Pancreas (tissue), 10 donors: Measurements from ENCODE around the gene TRMT11. TPM values are rescaled to one million over a fixed set of nuclear protein-coding genes. Genes with fewer than 3 reads are reported as not detected.

Source experiments
- ATAC-seq, 4 donors: fragments of 200-7000 bp; cut with Tn5 transposase; one replicate each; pipeline versions ENCODE4 v1.8.0 to v1.9.1; 2020; ENCODE audit warnings: mild to moderate bottlenecking in 4 of 4, moderate library complexity in 4 of 4
- DNase-seq, 6 donors: peaks; one replicate each; pipeline ENCODE4 v3.0.0-alpha.2; 2020
- FAIRE-seq: peaks from 2 replicates; lab custom pipeline; 2012; peaks lifted over from hg19 to GRCh38; lab: Jason Lieb, UNC
- H3K27ac ChIP-seq, 4 donors: fragments of 200-600 bp; sonication (generic); 1 replicate in 3 of 4; 2 replicates in 1 of 4; pipeline versions ENCODE4 v1.5.0 to v1.8.0; 2020
- H3K27me3 ChIP-seq, 4 donors: fragments of 200-600 bp; one replicate each; pipeline ENCODE4 v1.8.0; 2021
- H3K36me3 ChIP-seq, 3 donors: fragments of 200-600 bp; sonication (generic) in 1 of 3; one replicate each; pipeline versions ENCODE4 v1.5.0 to v1.8.0; 2020 to 2021
- H3K4me1 ChIP-seq, 3 donors: fragments of 200-600 bp; one replicate each; pipeline ENCODE4 v1.8.0; 2021
- H3K4me3 ChIP-seq, 4 donors: fragments of 200-600 bp; sonication (generic) in 2 of 4; one replicate each; pipeline versions ENCODE4 v1.5.0 to v1.8.0; 2020 to 2021
- H3K9me3 ChIP-seq, 4 donors: fragments of 200-600 bp; one replicate each; pipeline ENCODE4 v1.8.0; 2021
- WGBS, 2 donors: extraction: QIAGEN DNeasy Blood & Tissue Kit; methylation state at CpG; one replicate each; pipeline ENCODE4 v1.1.7; 2013; 5-methylcytosine and 5-hydroxymethylcytosine counted together
- intact Hi-C, 3 donors: fragments of 100-400 bp; cut with DNase I; formaldehyde crosslinking; loops; one replicate each; pipeline versions ENCODE4 v1.11.1 to v1.14.2; 2022
- polyA plus RNA-seq, 2 donors: library from polyadenylated mRNA; stranded (reverse); fragments of 200-250 nt; gene quantifications; one replicate each; pipeline ENCODE4 v1.2.3, GENCODE V29; 2013
- total RNA-seq, 6 donors: library from RNA; stranded (reverse); fragmentation: NEBNext Ultra II Directional in 4 of 6; extraction: Animal tissue kit (Norgen Biotek cat#: 25700) in 4 of 6; gene quantifications; one replicate each; pipeline versions ENCODE4 v1.2.1 to v1.2.4, GENCODE V29; 2021 to 2023
- TF ChIP-seq, protein P1 (sequence below), 4 donors: fragments of 200-600 bp; sonication (generic) in 3 of 4; IDR thresholded peaks; one replicate each; pipeline versions ENCODE4 v1.5.0 to v1.8.0; 2021; ENCODE audit warnings: antibody characterized with exemption in 4 of 4
- donor health status: healthy with polysubstance abuse.
- donor health status: DM: no; HTN: no; CAD: no; lungs with moderate emphysema.
- donor health status: DM: no; HTN: no; CAD: no.
- donor health status: control.
- donor health status: control.
- donor health status: Bipolar disorder and iron deficiency.
- donor health status: DM: yes; HTN: yes; CAD: no.
- donor health status: DM: no; HTN: no; CAD: no.
- donor health status: DM: no; HTN: no; CAD: no.
- donor health status: DM: yes; HTN: yes; CAD: no.

The TRMT11 gene
- total and polyA plus RNA-seq, 8 donors: 6.1 to 11.6 (median 10.7) TPM

DNA sequence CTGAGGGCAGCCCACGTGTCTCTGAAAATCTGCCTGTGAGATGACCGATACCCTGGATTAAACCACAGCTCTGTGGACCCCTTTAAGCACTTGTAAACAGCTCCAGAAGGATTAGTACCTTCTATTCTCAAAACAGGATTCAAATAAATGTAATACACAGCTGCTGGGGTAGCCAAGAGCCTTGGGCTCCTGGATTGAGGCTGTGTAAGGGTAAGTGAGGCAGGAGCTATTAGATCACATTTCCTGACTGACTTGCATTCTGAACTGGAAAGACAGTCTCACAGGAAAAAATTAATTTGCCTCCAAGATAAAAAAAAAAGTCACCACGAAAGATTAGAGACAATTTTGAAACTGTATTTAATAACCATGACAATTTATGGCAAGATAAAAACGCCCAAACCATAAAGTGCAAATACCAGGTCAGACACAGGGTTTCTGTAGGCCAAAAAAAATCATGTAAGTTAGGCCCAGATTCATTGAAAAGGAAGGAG lies 78.0 kb downstream of the TRMT11 start:
- H3K36me3 ChIP-seq: no peaks in the 10 kb centered on the region
- H3K4me1 ChIP-seq: peaks cover 0 to 10% (median 0%) of the 10 kb centered on the region in 3 donors
- intact Hi-C loops: no loop called here
- no peak for DNase-seq
- TF ChIP-seq, protein P1, sequence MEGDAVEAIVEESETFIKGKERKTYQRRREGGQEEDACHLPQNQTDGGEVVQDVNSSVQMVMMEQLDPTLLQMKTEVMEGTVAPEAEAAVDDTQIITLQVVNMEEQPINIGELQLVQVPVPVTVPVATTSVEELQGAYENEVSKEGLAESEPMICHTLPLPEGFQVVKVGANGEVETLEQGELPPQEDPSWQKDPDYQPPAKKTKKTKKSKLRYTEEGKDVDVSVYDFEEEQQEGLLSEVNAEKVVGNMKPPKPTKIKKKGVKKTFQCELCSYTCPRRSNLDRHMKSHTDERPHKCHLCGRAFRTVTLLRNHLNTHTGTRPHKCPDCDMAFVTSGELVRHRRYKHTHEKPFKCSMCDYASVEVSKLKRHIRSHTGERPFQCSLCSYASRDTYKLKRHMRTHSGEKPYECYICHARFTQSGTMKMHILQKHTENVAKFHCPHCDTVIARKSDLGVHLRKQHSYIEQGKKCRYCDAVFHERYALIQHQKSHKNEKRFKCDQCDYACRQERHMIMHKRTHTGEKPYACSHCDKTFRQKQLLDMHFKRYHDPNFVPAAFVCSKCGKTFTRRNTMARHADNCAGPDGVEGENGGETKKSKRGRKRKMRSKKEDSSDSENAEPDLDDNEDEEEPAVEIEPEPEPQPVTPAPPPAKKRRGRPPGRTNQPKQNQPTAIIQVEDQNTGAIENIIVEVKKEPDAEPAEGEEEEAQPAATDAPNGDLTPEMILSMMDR (IDR thresholded peaks at IDR 0.05): no peak
- H3K9me3 ChIP-seq: no peaks in the 10 kb centered on the region
- FAIRE-seq: no peak
- 45 to 50% methylated on average over 4 of the region's 4 CpGs for WGBS, 2 donors
- H3K4me3 ChIP-seq: no peak overlapping the region
- peak overlapping the region in 1 of 4 donors; percentile 20 for H3K27ac ChIP-seq
- peak in 3 of 4 donors; percentile 48 to 60 (median 58) for ATAC-seq
- H3K27me3 ChIP-seq: no peaks in the 10 kb centered on the region

DNA sequence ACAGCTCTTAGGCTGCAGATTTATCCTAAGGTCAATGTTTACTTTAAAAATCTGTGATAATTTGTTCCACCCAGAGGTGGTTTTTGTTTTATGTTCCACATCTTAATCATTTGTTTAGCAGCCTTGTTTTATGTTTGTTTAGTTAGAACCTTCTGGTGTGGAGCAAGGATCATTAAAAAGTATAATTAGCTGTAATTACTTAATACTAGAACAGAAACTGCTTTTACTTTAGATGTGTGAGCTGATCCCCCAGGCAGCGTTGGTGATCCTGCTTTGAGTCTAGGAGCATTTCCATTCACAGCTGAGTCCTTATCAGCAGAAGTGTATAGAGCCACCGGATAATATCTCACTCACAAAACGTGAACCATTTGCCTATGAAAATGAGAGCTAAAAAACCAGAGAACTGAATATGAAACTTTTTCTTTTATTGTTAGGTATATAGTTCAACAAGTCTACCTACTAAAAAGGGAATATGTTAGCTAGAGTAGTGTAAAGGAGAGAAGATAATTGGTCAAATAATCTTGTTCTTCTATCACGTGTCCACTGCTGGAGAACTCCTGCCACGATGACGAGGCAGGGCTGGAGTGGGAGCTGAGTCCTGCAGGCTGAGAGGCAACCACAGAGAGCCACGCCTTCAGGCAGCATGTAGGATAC lies 78.5 kb downstream of the TRMT11 start:
- no peak overlapping the region for H3K27ac ChIP-seq
- no peaks in the 10 kb centered on the region for H3K27me3 ChIP-seq
- intact Hi-C loops: no loop called here
- TF ChIP-seq, protein P1 (IDR thresholded peaks at IDR 0.05): no peak
- WGBS, 2 donors: 42 to 44% methylated on average over 7 of the region's 7 CpGs
- DNase-seq (no peak), ATAC-seq (peak in 3 of 4 donors; percentile 67 to 75 (median 75)), FAIRE-seq (no peak)
- no peak overlapping the region for H3K4me3 ChIP-seq
- peaks cover 0 to 10% (median 0%) of the 10 kb centered on the region in 3 donors for H3K4me1 ChIP-seq
- H3K36me3 ChIP-seq: no peaks in the 10 kb centered on the region
- no peaks in the 10 kb centered on the region for H3K9me3 ChIP-seq

DNA sequence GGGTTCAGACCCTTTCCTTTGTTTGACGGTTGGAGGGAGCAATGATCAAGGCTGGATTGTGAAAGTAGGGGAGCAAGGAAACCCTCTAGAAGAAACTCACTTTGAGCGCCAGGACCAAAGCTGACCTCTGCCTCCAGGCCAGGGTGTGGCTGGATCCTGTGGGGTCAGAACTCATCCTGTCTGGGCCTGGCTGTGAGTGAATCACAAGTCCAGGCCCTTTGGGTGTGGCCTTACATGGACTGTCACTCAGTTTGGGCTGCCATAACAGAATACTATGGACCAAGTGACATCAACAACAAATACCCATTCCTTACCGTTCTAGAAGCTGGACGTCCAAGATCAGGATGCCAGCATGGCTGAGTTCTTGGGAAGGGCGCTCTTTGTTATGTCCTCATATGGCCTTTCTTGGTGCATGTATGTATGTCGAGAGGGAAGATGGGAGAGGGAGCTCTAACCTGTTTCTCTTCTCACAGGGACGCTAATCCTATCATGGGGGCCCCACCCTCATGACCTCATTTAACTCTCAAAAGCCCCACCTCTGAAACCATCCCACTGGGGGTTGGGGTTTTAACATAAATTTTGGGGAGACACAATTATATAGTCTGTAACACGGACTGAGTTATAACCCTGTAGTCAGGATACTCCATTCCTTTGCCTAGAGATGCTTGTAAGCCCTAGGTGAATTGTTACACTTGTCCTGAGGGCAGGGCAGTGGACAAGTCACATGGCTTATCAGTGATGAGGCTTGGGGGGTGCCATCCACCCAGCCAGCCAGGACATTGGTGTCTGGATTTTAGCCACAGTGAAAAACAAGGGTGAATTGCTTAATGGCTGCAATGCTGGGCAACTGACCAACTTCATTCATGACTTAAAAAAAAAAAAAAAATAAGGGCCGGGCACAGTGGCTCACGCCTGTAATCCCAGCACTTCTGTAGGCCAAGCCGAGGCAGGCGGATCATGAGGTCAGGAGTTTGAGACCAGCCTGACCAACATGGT lies 80.0 kb downstream of the TRMT11 start:
- H3K27me3 ChIP-seq: no peaks in the 10 kb centered on the region
- peaks cover 0 to 10% (median 0%) of the 10 kb centered on the region in 3 donors for H3K4me1 ChIP-seq
- no peak for FAIRE-seq
- intact Hi-C loops: no loop called here
- H3K27ac ChIP-seq: no peak overlapping the region
- DNase-seq: no peak
- no peaks in the 10 kb centered on the region for H3K36me3 ChIP-seq
- no peaks in the 10 kb centered on the region for H3K9me3 ChIP-seq
- WGBS, 2 donors: 98 to 99% methylated on average over 12 of the region's 12 CpGs
- no peak overlapping the region for H3K4me3 ChIP-seq
- TF ChIP-seq, protein P1 (IDR thresholded peaks at IDR 0.05): no peak
- no peak for ATAC-seq

GRCh38 chr6:126067073-126067472 lies 80.7 kb downstream of the TRMT11 start:
- Histone ChIP-seq H3K27me3 (no peaks in the 10 kb centered on the region), H3K4me1 (peaks cover 0 to 10% (median 0%) of the 10 kb centered on the region in 3 donors), H3K4me3 (no peak overlapping the region), H3K27ac (no peak overlapping the region), H3K9me3 (no peaks in the 10 kb centered on the region), H3K36me3 (no peaks in the 10 kb centered on the region)
- WGBS, 2 donors: 96 to 99% methylated on average over 3 of the region's 3 CpGs
- TF ChIP-seq, protein P1 (IDR thresholded peaks at IDR 0.05): no peak
- no peak for DNase-seq
- intact Hi-C loops: no loop called here
- FAIRE-seq: no peak
- no peak for ATAC-seq
